Posterior vena cava (tissue), 2 donors: Measurements from ENCODE around the gene IFITM1. TPM values are rescaled to one million over a fixed set of nuclear protein-coding genes. Genes with fewer than 3 reads are reported as not detected.
A peak's percentile ranks its signal among the peaks of the same experiment; 100 is the strongest.
"Not testable (repeated sequence)": the region's sequence is repeated elsewhere in the genome, so short reads cannot be mapped to it uniquely, and the experiment has no call there.

Source experiments
- DNase-seq: peaks from one replicate; pipeline ENCODE4 v3.0.0-alpha.2; 2020; ENCODE audit warnings: low spot score
- intact Hi-C, 2 donors: fragments of 100-400 bp; cut with DNase I; formaldehyde crosslinking; loops; one replicate each; pipeline versions ENCODE4 v1.14.1 to v1.14.2; 2022 to 2023
- total RNA-seq, 2 donors: library from RNA; stranded (reverse); fragmentation: NEBNext Ultra II Directional; extraction: Animal tissue kit (Norgen Biotek cat#: 25700); gene quantifications; one replicate each; pipeline ENCODE4 v1.2.1, GENCODE V29; 2021
- donor health status: DM: yes; HTN: yes; CAD: no.
- donor health status: DM: yes; HTN: yes; CAD: no.

IFITM1 gene
- total RNA-seq, 2 donors from 2014 or later: 205 to 275 TPM

DNA sequence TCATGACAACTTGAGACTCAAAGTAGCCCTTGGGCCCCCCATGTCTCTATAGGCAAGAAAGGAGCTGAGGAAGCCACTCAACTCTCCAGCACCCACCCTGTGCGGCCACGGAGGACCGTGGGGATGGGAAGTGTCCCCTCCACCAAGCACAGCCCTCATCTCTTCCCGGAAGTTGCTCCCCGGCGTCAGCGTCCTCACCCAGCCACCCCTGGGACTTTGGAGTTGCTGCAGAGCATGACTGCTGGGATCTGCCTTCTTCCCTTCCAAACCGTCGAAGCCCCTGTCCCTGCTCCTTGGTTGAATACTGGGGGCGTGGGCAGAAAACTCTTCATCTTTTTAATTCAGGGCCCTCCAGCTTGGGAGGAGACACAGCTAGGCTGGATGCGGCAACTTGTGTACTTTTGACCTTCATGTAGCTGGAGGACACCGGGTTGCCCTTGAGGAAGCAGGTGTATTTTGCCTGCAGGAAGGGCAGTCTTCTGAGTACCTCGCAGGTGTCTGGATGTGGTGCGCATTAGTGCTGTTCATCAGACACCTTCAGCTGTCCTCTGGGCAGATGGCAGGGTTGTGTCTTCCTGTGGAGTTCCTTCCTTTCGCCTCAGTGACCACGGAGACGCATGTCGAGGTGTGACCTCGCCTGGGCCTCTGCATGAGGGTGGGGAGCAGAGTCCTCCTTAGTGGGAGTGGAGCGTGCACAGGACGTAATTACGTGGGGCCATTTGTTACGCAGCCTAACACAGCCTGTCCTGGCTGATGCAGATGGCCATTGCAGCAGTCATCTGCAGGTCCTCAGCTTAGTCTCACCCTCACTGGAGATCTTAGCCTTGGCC, 19.0 kb downstream of the IFITM1 start:
- DNase-seq: peak; percentile 57
- intact Hi-C loops: no loop called here

DNA sequence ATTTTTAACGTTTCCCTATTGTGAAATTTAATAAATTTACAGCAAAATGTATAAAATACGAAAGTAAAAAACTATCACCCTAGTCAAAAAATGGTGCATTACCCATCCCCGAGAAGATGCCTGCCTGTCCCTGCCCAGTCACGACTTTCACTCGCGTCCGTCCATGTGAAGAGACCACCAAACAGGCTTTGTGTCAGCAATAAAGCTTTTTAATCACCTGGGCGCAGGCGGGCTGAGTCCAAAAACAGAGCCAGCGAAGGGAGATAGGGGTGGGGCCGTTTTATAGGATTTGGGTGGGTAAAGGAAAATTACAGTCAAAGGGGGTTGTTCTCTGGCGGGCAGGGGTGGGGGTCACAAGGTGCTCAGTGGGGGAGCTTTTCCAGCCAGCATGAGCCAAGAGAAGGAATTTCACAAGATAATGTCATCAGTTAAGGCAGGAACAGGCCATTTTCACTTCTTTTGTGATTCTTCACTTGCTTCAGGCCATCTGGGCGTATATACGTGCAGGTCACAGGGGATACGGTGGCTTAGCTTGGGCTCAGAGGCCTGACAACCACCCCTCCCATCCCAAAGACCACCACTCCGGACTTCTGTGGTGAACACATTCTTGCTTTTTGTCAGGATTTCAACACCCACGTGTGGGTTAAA, 19.9 kb downstream of the IFITM1 start:
- intact Hi-C loops: not testable (repeated sequence)

GRCh38 chr11:334264-334994, 20.6 kb downstream of the IFITM1 start:
- peak; percentile 74 for DNase-seq

More for the DNA sequence above, 19.9 kb downstream of the IFITM1 start:
- DNase-seq: peak; percentile 30

DNA sequence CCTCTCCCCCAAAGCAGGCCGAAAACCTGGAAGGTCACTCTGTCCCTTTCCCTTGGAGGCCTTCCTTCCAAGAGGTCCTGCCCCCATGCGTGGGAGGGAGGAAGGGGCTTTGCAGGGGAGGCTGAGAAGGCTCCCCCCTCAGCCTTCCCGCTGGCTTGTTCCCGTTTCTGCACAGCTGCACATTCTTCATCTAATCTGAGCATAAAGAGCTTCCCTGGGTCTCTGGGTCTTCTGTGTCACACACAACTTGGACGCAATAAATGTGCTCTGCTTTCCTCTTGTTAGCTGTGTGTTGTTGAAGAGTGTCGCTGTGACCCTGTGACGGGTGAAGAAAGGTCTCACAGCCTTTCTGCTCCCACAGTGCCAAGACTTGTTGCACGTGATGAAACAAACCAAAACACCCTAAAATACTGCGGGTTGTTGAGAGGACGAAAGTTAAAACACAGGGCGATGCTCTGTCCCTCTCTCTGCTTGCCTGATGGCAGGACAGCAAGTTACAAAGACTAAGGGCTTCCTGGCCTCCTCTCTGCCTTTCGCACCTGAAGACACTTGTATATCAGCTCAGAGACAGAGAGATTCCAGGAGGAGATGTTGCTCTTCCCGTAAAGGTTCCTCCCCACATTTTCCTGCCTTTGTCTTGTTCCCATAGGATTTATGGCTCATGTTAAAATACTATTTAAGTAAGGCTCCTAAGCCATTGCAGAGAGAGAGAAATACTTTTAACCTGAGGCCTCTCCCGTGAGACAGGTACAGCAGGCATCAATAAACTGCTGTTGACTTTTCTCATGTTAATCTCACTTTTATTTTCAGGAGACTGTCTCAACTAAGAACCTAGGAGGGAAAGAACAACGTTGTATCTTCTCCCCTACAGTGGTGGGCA, 22.2 kb downstream of the IFITM1 start:
- intact Hi-C loops: no loop called here
- DNase-seq: peak; percentile 69

More at GRCh38 chr11:334264-334994, 20.6 kb downstream of the IFITM1 start:
- intact Hi-C loops: no loop called here

DNA sequence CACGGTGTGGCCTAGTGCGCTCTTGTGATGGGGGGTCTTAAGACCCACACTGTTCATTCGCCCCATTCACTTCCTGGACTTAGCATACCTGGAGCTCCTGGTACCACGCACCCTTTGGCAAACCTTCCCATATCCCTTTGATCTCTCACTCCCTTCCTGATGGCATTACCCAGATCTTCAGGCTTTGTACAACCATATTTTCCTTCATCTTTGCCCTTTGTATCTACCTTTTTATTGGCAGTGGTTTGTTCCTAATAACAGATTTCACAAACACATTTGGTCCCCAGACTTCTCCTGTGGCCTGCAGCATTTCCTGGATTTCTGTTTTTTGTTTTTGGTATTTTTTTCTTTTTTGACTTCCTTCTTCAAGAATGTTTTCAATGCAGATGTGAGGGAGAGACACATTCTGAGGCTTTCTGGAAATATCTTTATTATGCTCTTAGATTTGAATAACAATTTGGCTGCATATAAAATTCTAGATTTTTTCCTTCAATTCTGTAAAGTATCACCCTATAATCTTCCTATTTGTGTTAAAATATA, 22.9 kb downstream of the IFITM1 start:
- DNase-seq: peak; percentile 28
- intact Hi-C loops: no loop called here

DNA sequence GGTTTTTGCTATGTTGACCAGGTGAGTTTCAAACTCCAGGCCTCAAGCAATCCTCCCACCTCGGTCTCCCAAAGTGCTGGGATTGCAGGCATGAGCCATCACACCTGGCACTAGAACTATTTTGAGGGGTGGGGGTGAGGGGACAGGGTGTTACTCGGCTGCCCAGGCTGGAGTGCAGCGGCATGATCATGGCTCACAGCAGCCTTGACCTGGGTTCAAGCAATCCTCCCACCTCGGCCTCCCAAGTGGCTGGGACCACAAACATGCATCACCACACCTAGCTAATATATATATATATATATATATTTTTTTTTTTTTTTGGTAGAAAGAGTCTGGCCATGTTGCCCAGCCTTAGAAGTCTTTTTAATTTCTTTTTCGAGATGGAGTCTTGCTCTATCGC, 23.9 kb downstream of the IFITM1 start:
- intact Hi-C loops: no loop called here
- DNase-seq: peak; percentile 59

GRCh38 chr11:339963-340362, 26.1 kb downstream of the IFITM1 start:
- intact Hi-C loops: no loop called here
- DNase-seq: no peak

GRCh38 chr11:340539-341512, 27.0 kb downstream of the IFITM1 start:
- DNase-seq: no peak
- intact Hi-C loops: no loop called here

- intact Hi-C loops: no loop called here
- peak; percentile 28 for DNase-seq
These were observed 28.5 kb downstream of the IFITM1 start for GRCh38 chr11:342328-342727.

GRCh38 chr11:344836-345578, 31.2 kb downstream of the IFITM1 start:
- no peak for DNase-seq
- intact Hi-C loops: no loop called here

- intact Hi-C loops: no loop called here
- peak; percentile 15 for DNase-seq
These were observed 32.7 kb downstream of the IFITM1 start for GRCh38 chr11:346529-346928.

GRCh38 chr11:349270-349954, 35.6 kb downstream of the IFITM1 start:
- DNase-seq: not testable (repeated sequence)

DNA sequence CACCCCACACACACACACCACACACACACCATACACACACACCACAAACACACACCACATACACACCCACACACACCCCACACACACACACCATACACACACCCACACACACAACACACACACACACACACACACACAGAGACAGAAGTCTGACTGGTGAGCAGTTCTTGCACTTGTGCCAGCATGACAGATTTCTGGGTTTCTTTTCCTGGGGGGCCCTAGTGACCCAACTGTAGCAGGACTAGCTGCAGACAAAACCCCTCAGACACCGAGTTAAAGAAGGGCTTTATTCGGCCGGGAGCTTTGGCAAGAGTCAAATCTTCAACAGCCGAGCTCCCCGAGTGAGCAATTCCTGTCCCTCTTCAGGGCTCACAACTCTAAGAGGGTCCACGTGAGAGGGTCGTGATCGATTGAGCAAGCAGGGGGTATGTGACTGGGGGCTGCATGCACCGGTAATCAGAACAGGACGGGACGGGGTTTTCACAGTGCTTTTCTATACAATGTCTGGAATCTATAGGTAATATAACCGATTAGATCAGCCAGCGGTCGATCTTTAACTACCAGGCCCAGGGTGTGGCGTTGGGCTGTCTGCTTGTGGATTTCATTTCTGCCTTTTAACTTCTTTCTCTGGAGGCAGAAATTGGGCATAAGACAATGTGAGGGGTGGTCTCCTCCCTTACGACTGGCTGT, 36.3 kb downstream of the IFITM1 start:
- not testable (repeated sequence) for DNase-seq
- intact Hi-C loops: loop anchor here in 1 of 2 donors (5.0 kb wide), 1 partner anchor 33 kb away; no protein-coding TSS in a partner anchor

More at GRCh38 chr11:349270-349954, 35.6 kb downstream of the IFITM1 start:
- intact Hi-C loops: not testable (repeated sequence)

GRCh38 chr11:350723-351255, 36.9 kb downstream of the IFITM1 start:
- intact Hi-C loops: loop anchor here in 1 of 2 donors (5.0 kb wide), 1 partner anchor 33 kb away; no protein-coding TSS in a partner anchor
- DNase-seq: no peak

DNA sequence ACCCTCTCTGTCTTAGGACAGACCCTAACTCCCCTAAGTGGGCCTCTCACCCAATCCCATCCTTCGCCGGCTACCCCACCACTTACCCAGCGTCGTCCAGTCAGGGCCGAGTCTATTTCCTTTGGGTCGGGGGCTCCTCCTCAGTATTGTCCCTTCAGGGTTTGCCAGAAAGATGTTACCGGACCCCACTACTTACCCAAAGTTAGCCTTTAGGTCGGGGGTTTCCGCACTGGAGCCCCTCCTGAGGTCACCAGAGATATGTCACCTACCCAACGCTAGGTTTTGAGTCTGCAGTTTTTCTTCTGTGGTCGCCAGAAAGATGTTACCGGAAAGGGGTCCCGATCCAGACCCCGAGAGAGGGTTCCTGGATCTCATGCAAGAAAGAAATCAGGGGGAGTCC, 37.6 kb downstream of the IFITM1 start:
- DNase-seq: no peak
- intact Hi-C loops: loop anchor here in 1 of 2 donors (5.0 kb wide), 1 partner anchor 34 kb away; no protein-coding TSS in a partner anchor
